ENCODE measurements around the gene DCBLD1.

Gene DCBLD1

GRCh38 chr6:117484052-117484646 is 1.7 kb downstream of the DCBLD1 start:
- no peak for TF ChIP-seq EZH2phosphoT487 (conservative IDR thresholded peaks at IDR 0.05; ENCODE audit: low read length)
- no peak for TF ChIP-seq CTCF (IDR thresholded peaks at IDR 0.05; ENCODE audit: insufficient read depth, low read length, poor library complexity, severe bottlenecking)

GRCh38 chr6:117485433-117485832 is 3.0 kb downstream of the DCBLD1 start:
- H3K9me2 ChIP-seq (replicated peaks; ENCODE audit: insufficient read depth, low read length): no peaks in the 10 kb centered on the region
- H3K27me3 ChIP-seq (ENCODE audit: low read length): no peaks in the 10 kb centered on the region
- no peaks in the 10 kb centered on the region for H4K20me1 ChIP-seq (ENCODE audit: low read depth, low read length)
- H3K36me3 ChIP-seq (ENCODE audit: low read length): no peaks in the 10 kb centered on the region
- no peaks in the 10 kb centered on the region for H3K9me3 ChIP-seq (ENCODE audit: insufficient read depth, low read length)
- H3K4me3 ChIP-seq (ENCODE audit: insufficient read depth, low read length, poor library complexity, severe bottlenecking): no peak overlapping the region
- no peak overlapping the region for H2AFZ ChIP-seq (ENCODE audit: low read depth, low read length, severe bottlenecking)
- no peak for TF ChIP-seq CTCF (IDR thresholded peaks at IDR 0.05; ENCODE audit: insufficient read depth, low read length, poor library complexity, severe bottlenecking)
- no peak for TF ChIP-seq EZH2phosphoT487 (conservative IDR thresholded peaks at IDR 0.05; ENCODE audit: low read length)
- H3K4me2 ChIP-seq (ENCODE audit: low read depth, low read length, poor library complexity, severe bottlenecking): no peak overlapping the region
- H3K9ac ChIP-seq (ENCODE audit: low read length): no peak overlapping the region
- no peaks in the 10 kb centered on the region; the same call in 1 of the 2 replicates for H3F3A ChIP-seq (ENCODE audit: insufficient read depth)
- H3K27ac ChIP-seq (ENCODE audit: low read depth, low read length): no peak overlapping the region
- no peaks in the 10 kb centered on the region for H3K79me2 ChIP-seq (ENCODE audit: insufficient read depth, low read length)

More at GRCh38 chr6:117484052-117484646, 1.7 kb downstream of the DCBLD1 start:
- Histone ChIP-seq H2AFZ (ENCODE audit: low read depth, low read length, severe bottlenecking) (no peak overlapping the region), H3K36me3 (ENCODE audit: low read length) (no peaks in the 10 kb centered on the region), H3K27me3 (ENCODE audit: low read length) (no peaks in the 10 kb centered on the region), H3K4me3 (ENCODE audit: insufficient read depth, low read length, poor library complexity, severe bottlenecking) (no peak overlapping the region), H3K4me2 (ENCODE audit: low read depth, low read length, poor library complexity, severe bottlenecking) (no peak overlapping the region), H3K9me3 (ENCODE audit: insufficient read depth, low read length) (no peaks in the 10 kb centered on the region), H3K79me2 (ENCODE audit: insufficient read depth, low read length) (no peaks in the 10 kb centered on the region), H3K9me2 (replicated peaks; ENCODE audit: insufficient read depth, low read length) (no peaks in the 10 kb centered on the region), H3F3A (ENCODE audit: insufficient read depth) (no peaks in the 10 kb centered on the region; the same call in 1 of the 2 replicates), H3K27ac (ENCODE audit: low read depth, low read length) (no peak overlapping the region), H4K20me1 (ENCODE audit: low read depth, low read length) (no peaks in the 10 kb centered on the region), H3K9ac (ENCODE audit: low read length) (no peak overlapping the region)

GRCh38 chr6:117487821-117488220 is 5.3 kb downstream of the DCBLD1 start:
- Histone ChIP-seq H3K4me2 (ENCODE audit: low read depth, low read length, poor library complexity, severe bottlenecking) (no peak overlapping the region), H3K27me3 (ENCODE audit: low read length) (no peaks in the 10 kb centered on the region), H3K36me3 (ENCODE audit: low read length) (no peaks in the 10 kb centered on the region), H4K20me1 (ENCODE audit: low read depth, low read length) (no peaks in the 10 kb centered on the region), H3K79me2 (ENCODE audit: insufficient read depth, low read length) (no peaks in the 10 kb centered on the region), H3K4me3 (ENCODE audit: insufficient read depth, low read length, poor library complexity, severe bottlenecking) (no peak overlapping the region), H3K9me3 (ENCODE audit: insufficient read depth, low read length) (no peaks in the 10 kb centered on the region), H3K9me2 (replicated peaks; ENCODE audit: insufficient read depth, low read length) (no peaks in the 10 kb centered on the region), H3K9ac (ENCODE audit: low read length) (no peak overlapping the region), H2AFZ (ENCODE audit: low read depth, low read length, severe bottlenecking) (no peak overlapping the region), H3K27ac (ENCODE audit: low read depth, low read length) (no peak overlapping the region), H3F3A (ENCODE audit: insufficient read depth) (no peaks in the 10 kb centered on the region)
- TF ChIP-seq CTCF (IDR thresholded peaks at IDR 0.05; ENCODE audit: insufficient read depth, low read length, poor library complexity, severe bottlenecking): no peak
